Measurements from ENCODE around the gene VEZF1. TPM values are rescaled to one million over a fixed set of nuclear protein-coding genes. Genes with fewer than 3 reads are reported as not detected.

Gene VEZF1
- total RNA-seq, 1 donor from 2014 or later = 43.6 TPM

DNA sequence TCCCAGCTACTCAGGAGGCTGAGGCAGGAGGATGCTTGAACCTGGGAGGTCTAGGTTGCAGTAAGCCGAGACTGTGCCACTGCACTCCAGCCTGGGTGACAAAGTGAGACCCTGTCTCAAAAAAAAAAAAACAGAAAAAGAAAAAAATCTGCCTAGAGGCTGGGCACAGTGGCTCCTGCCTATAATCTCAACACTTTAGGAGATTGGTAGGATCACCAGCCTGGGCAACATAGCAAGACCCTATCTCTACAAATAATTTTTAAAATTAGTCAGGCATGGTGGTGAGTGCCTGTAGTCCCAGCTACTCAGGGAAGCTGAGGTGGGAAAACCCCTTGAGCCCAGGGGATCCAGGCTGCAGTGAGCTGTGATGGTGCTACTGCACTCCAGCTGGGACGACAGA lies 50.6 kb downstream of the VEZF1 start:
- H3K4me1 Mint-ChIP-seq (ENCODE audit: low read depth) = peaks cover 43% of the 10 kb centered on the region
- no peak for DNase-seq (ENCODE audit: low spot score)
- no peak overlapping the region for H3K4me3 Mint-ChIP-seq (ENCODE audit: unreplicated experiment)
- H3K9me3 Mint-ChIP-seq (ENCODE audit: low read depth) = no peaks in the 10 kb centered on the region
- no peaks in the 10 kb centered on the region for H3K27me3 Mint-ChIP-seq (ENCODE audit: low read depth)
- no peak overlapping the region for H3K27ac Mint-ChIP-seq (ENCODE audit: unreplicated experiment)
- TF ChIP-seq, protein P1, sequence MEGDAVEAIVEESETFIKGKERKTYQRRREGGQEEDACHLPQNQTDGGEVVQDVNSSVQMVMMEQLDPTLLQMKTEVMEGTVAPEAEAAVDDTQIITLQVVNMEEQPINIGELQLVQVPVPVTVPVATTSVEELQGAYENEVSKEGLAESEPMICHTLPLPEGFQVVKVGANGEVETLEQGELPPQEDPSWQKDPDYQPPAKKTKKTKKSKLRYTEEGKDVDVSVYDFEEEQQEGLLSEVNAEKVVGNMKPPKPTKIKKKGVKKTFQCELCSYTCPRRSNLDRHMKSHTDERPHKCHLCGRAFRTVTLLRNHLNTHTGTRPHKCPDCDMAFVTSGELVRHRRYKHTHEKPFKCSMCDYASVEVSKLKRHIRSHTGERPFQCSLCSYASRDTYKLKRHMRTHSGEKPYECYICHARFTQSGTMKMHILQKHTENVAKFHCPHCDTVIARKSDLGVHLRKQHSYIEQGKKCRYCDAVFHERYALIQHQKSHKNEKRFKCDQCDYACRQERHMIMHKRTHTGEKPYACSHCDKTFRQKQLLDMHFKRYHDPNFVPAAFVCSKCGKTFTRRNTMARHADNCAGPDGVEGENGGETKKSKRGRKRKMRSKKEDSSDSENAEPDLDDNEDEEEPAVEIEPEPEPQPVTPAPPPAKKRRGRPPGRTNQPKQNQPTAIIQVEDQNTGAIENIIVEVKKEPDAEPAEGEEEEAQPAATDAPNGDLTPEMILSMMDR (IDR thresholded peaks at IDR 0.05) = no peak
- H3K36me3 Mint-ChIP-seq (ENCODE audit: low read depth) = no peaks in the 10 kb centered on the region

DNA sequence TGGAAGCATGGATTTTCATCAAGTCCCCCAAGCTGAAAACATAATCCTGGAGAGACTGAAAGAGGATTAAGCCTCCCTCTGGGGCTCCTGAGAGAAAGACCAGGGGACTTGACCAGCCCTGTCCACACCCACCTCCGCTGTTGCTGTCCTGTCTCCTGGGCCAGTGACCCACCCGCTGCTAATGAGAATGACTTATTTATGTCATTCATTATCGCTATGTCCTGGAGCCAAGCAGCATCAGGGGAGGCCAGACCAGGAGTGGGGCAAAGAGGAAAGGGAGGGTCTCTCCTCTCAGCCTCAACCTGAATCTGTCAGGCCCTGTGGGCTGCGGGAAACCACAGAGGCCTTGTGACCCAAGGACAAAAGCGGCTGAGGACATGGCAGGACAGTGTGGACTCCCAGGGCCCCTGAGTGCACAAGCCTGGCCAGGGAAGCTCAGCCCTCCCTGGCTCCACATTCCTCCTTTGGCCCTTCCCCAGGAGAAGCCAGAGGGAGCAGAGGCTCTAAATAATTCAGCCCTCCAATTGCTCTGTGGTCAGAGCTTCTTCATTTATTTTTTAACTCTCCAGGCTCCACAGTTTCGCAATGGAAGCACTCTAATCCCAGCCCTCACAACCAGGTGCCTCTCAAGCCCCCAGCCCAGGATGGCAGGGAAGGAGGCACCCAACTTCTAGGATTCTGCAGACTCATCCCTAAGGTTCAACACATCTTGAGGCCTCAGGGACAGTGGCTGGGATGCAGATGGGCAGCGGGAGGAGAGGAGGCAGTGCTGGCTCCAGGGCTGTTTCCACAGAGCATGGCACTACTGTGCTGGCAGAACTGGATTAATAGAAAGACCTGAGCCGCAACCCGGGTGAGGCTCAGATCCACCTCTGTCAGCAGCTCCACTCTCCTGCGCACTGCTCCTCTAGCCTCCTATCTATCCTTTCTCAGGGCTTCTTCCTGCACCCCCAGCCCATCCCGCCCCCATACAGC lies 51.9 kb downstream of the VEZF1 start:
- Mint-ChIP-seq H3K27me3 (ENCODE audit: low read depth) (no peaks in the 10 kb centered on the region), H3K27ac (ENCODE audit: unreplicated experiment) (peak overlapping the region; percentile 85), H3K4me1 (ENCODE audit: low read depth) (peaks cover 42% of the 10 kb centered on the region), H3K9me3 (ENCODE audit: low read depth) (no peaks in the 10 kb centered on the region), H3K4me3 (ENCODE audit: unreplicated experiment) (no peak overlapping the region), H3K36me3 (ENCODE audit: low read depth) (peaks cover 2% of the 10 kb centered on the region)
- TF ChIP-seq, protein P1 (IDR thresholded peaks at IDR 0.05) = no peak
- no peak for DNase-seq (ENCODE audit: low spot score)

DNA sequence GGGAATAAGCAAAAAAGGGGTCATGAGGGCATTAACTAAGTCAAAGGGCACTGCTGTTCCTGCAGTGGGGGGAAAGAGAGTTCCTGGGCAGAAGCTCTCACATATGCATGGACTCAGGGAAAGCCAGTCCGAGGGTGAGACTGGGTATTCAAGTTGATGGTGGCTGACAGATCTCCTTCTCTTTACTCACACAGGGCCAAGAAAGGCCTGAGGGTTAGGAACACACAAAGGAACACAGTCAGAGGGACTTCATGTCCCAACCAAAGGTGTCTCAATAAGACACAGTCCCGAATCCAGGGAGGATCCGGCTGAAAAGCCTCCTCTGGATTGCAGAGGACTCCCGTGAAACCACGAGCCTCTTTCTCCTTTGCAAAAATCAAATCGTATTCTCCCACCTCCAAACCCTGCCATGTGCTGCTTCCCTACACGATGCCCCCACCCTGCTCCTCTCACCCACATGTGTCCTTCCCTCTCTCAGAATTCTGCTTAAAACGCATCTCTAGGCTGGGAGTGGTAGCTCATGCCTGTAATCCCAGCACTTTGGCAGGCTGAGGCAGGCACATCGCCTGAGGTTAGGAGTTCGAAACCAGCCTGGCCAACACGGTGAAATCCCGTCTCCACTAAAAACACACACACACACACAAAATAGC lies 56.4 kb downstream of the VEZF1 start:
- no peak for DNase-seq (ENCODE audit: low spot score)
- TF ChIP-seq, protein P1 (IDR thresholded peaks at IDR 0.05) = no peak
- no peaks in the 10 kb centered on the region for H3K27me3 Mint-ChIP-seq (ENCODE audit: low read depth)
- no peak overlapping the region for H3K4me3 Mint-ChIP-seq (ENCODE audit: unreplicated experiment)
- H3K9me3 Mint-ChIP-seq (ENCODE audit: low read depth) = no peaks in the 10 kb centered on the region
- peaks cover 2% of the 10 kb centered on the region for H3K36me3 Mint-ChIP-seq (ENCODE audit: low read depth)
- H3K27ac Mint-ChIP-seq (ENCODE audit: unreplicated experiment) = no peak overlapping the region
- H3K4me1 Mint-ChIP-seq (ENCODE audit: low read depth) = peaks cover 50% of the 10 kb centered on the region

DNA sequence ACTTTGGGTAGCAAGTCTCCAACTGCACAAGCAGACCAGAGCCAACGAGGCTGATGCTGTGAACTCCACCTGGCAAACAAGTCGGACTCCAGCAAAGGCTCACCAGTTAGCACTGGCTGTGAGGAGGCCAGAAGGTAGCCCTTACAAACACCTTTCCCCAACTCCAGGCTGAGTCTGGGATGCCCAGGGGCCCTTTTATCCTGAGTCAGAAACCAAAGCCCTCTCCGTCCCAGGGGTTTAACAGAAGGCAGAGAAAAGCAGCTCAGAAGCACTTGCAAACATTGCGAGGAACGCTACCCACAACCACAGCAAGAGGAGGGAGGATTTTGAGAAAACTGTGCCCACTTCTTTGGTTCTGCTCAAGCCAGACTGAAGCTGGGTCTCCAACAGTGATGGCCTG lies 57.8 kb downstream of the VEZF1 start:
- peaks cover 40% of the 10 kb centered on the region for H3K4me1 Mint-ChIP-seq (ENCODE audit: low read depth)

DNA sequence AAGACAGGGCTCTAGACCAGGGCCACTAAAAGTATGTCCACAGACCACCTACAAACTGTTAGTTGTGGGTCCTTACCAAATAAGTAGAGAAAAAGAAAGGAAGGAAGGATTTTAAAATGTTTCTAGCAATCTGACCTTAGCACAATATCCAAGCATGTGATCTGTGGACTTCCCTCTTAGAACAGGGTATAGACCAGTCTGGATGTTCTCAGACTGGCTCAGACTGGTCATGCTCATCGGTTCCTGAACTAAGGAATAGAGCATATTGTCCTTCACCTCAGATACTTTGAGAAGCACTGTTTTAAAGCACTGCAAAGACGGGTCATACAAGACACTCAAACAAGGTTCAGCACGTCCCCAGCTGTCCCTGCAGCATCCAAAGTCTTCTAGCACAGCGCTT lies 58.7 kb downstream of the VEZF1 start:
- TF ChIP-seq, protein P1 (IDR thresholded peaks at IDR 0.05) = no peak
- Mint-ChIP-seq H3K4me3 (ENCODE audit: unreplicated experiment) (no peak overlapping the region), H3K27ac (ENCODE audit: unreplicated experiment) (no peak overlapping the region), H3K4me1 (ENCODE audit: low read depth) (peaks cover 44% of the 10 kb centered on the region), H3K36me3 (ENCODE audit: low read depth) (peaks cover 2% of the 10 kb centered on the region), H3K9me3 (ENCODE audit: low read depth) (no peaks in the 10 kb centered on the region), H3K27me3 (ENCODE audit: low read depth) (no peaks in the 10 kb centered on the region)
- DNase-seq (ENCODE audit: low spot score) = no peak

More for the DNA sequence above, 57.8 kb downstream of the VEZF1 start:
- Mint-ChIP-seq H3K36me3 (ENCODE audit: low read depth) (peaks cover 2% of the 10 kb centered on the region), H3K9me3 (ENCODE audit: low read depth) (no peaks in the 10 kb centered on the region), H3K27ac (ENCODE audit: unreplicated experiment) (no peak overlapping the region), H3K4me3 (ENCODE audit: unreplicated experiment) (no peak overlapping the region), H3K27me3 (ENCODE audit: low read depth) (no peaks in the 10 kb centered on the region)
- DNase-seq (ENCODE audit: low spot score) = no peak
- TF ChIP-seq, protein P1 (IDR thresholded peaks at IDR 0.05) = no peak

All from chondrocyte (in vitro differentiated cells).